Tibial nerve (tissue), 4 donors: ENCODE data around the gene SDR42E2. TPM values are rescaled to one million over a fixed set of nuclear protein-coding genes. Genes with fewer than 3 reads are reported as not detected.

Source experiments
- DNase-seq, 2 donors: peaks; one replicate each; pipeline ENCODE4 v3.0.0-alpha.2; 2019; ENCODE audit warnings: low spot score in 2 of 2
- H3K27ac ChIP-seq, 4 donors: fragments of 200-600 bp; sonication (generic) in 3 of 4; one replicate each; pipeline ENCODE4 v1.5.1; 2017 to 2019; ENCODE audit warnings: mild to moderate bottlenecking in 1 of 4
- H3K27me3 ChIP-seq, 2 donors: fragments of 200-600 bp; sonication (generic) in 1 of 2; one replicate each; pipeline versions ENCODE4 v1.5.1 to v1.6.0; 2017 to 2019
- H3K36me3 ChIP-seq, 3 donors: fragments of 200-600 bp; sonication (generic); one replicate each; pipeline ENCODE4 v1.5.1; 2018 to 2019
- H3K4me1 ChIP-seq, 4 donors: fragments of 200-600 bp; sonication (generic) in 3 of 4; one replicate each; pipeline ENCODE4 v1.5.1; 2017 to 2019
- H3K4me3 ChIP-seq, 4 donors: fragments of 200-600 bp; sonication (generic) in 3 of 4; one replicate each; pipeline ENCODE4 v1.5.1; 2017 to 2019; ENCODE audit warnings: mild to moderate bottlenecking in 1 of 4, moderate library complexity in 1 of 4
- H3K9me3 ChIP-seq, 4 donors: fragments of 200-600 bp; sonication (generic) in 3 of 4; one replicate each; pipeline ENCODE4 v1.5.1; 2017 to 2019
- CTCF ChIP-seq, 5 experiments: fragments of 200-600 bp in 3 of 5; fragments of 450-650 bp in 2 of 5; sonication (generic) in 3 of 5; IDR thresholded peaks; one replicate each; pipeline ENCODE4 v1.5.1; 2016 to 2019; ENCODE audit warnings: antibody characterized with exemption in 5 of 5, mild to moderate bottlenecking in 3 of 5, moderate library complexity in 2 of 5
- EP300 ChIP-seq, 2 donors: sonication (generic); formaldehyde crosslinking; IDR thresholded peaks; one replicate each; pipeline ENCODE4 v1.6.1; 2017; ENCODE audit warnings: antibody characterized with exemption in 2 of 2, mild to moderate bottlenecking in 1 of 2
- POLR2A ChIP-seq, 2 donors: fragments of 450-650 bp; IDR thresholded peaks; one replicate each; pipeline ENCODE4 v1.6.1; 2017; ENCODE audit warnings: antibody characterized with exemption in 2 of 2, mild to moderate bottlenecking in 2 of 2, moderate library complexity in 2 of 2
- WGBS, 2 donors: methylation state at CpG; one replicate each; pipeline ENCODE4 v1.1.5; 2018; 5-methylcytosine and 5-hydroxymethylcytosine counted together
- total RNA-seq, 4 donors: library from RNA; depleted of rRNA; stranded (reverse); fragments of >200 nt; gene quantifications; one replicate each; pipeline ENCODE4 v1.1.0, GENCODE V29; 2016

SDR42E2 gene
- total RNA-seq, 4 donors from 2014 or later = not detected

- TF ChIP-seq POLR2A (IDR thresholded peaks at IDR 0.05) (no peak), CTCF (IDR thresholded peaks at IDR 0.05) (no peak), EP300 (IDR thresholded peaks at IDR 0.05) (no peak)
- H3K9me3 ChIP-seq = no peaks in the 10 kb centered on the region
- peaks cover 0 to 69% (median 7%) of the 10 kb centered on the region in 4 donors for H3K4me1 ChIP-seq
- peaks cover 0 to 26% (median 0%) of the 10 kb centered on the region in 3 donors for H3K36me3 ChIP-seq
- 96 to 98% methylated on average over 3 of the region's 3 CpGs for WGBS, 2 donors
- DNase-seq = no peak
- peak overlapping the region in 2 of 4 donors; percentile 62 to 83 for H3K27ac ChIP-seq
- H3K27me3 ChIP-seq = no peaks in the 10 kb centered on the region
- H3K4me3 ChIP-seq = no peak overlapping the region
Observed at GRCh38 chr16:22219389-22220068, 57.2 kb downstream of the SDR42E2 start.

- WGBS, 2 donors = 75 to 78% methylated on average over 11 of the region's 11 CpGs
- Histone ChIP-seq H3K9me3 (no peaks in the 10 kb centered on the region), H3K4me3 (no peak overlapping the region), H3K4me1 (peaks cover 0 to 69% (median 7%) of the 10 kb centered on the region in 4 donors), H3K27ac (peak overlapping the region in 3 of 4 donors; percentile 35 to 83 (median 62)), H3K36me3 (peaks cover 0 to 22% (median 0%) of the 10 kb centered on the region in 3 donors), H3K27me3 (no peaks in the 10 kb centered on the region)
- no peak for TF ChIP-seq POLR2A (IDR thresholded peaks at IDR 0.05)
- TF ChIP-seq EP300 (IDR thresholded peaks at IDR 0.05) = no peak
- TF ChIP-seq CTCF (IDR thresholded peaks at IDR 0.05) = no peak
- DNase-seq = no peak
Observed at GRCh38 chr16:22220069-22220440, 57.7 kb downstream of the SDR42E2 start.

GRCh38 chr16:22220714-22221113 lies 58.4 kb downstream of the SDR42E2 start:
- WGBS, 2 donors = 53 to 62% methylated on average over 8 of the region's 9 CpGs
- DNase-seq = no peak
- Histone ChIP-seq H3K9me3 (no peaks in the 10 kb centered on the region), H3K27ac (peak overlapping the region in 3 of 4 donors; percentile 35 to 83 (median 62)), H3K4me3 (no peak overlapping the region), H3K4me1 (peaks cover 0 to 75% (median 7%) of the 10 kb centered on the region in 4 donors), H3K27me3 (no peaks in the 10 kb centered on the region), H3K36me3 (peaks cover 0 to 22% (median 0%) of the 10 kb centered on the region in 3 donors)
- TF ChIP-seq EP300 (IDR thresholded peaks at IDR 0.05) (peak in 1 of 2 donors; percentile 71), CTCF (IDR thresholded peaks at IDR 0.05) (peak in 1 of 5 experiments; percentile 14), POLR2A (IDR thresholded peaks at IDR 0.05) (no peak)

- no peak overlapping the region for H3K4me3 ChIP-seq
- WGBS, 2 donors = 96 to 97% methylated on average over 2 of the region's 2 CpGs
- H3K27ac ChIP-seq = peak overlapping the region in 2 of 4 donors; percentile 62 to 83
- H3K4me1 ChIP-seq = peaks cover 0 to 68% (median 7%) of the 10 kb centered on the region in 4 donors
- H3K36me3 ChIP-seq = peaks cover 0 to 28% (median 0%) of the 10 kb centered on the region in 3 donors
- H3K9me3 ChIP-seq = no peaks in the 10 kb centered on the region
- TF ChIP-seq POLR2A (IDR thresholded peaks at IDR 0.05) (no peak), CTCF (IDR thresholded peaks at IDR 0.05) (no peak), EP300 (IDR thresholded peaks at IDR 0.05) (no peak)
- DNase-seq = no peak
- H3K27me3 ChIP-seq = no peaks in the 10 kb centered on the region
Observed at GRCh38 chr16:22222006-22222405, 59.7 kb downstream of the SDR42E2 start.

GRCh38 chr16:22222998-22223397 lies 60.7 kb downstream of the SDR42E2 start:
- Histone ChIP-seq H3K4me3 (no peak overlapping the region), H3K36me3 (peaks cover 0 to 31% (median 0%) of the 10 kb centered on the region in 3 donors), H3K27ac (peak overlapping the region in 2 of 4 donors; percentile 65 to 83), H3K4me1 (peaks cover 0 to 63% (median 7%) of the 10 kb centered on the region in 4 donors), H3K27me3 (no peaks in the 10 kb centered on the region), H3K9me3 (no peaks in the 10 kb centered on the region)
- TF ChIP-seq EP300 (IDR thresholded peaks at IDR 0.05) = no peak
- no peak for TF ChIP-seq CTCF (IDR thresholded peaks at IDR 0.05)
- TF ChIP-seq POLR2A (IDR thresholded peaks at IDR 0.05) = no peak
- WGBS, 2 donors = 85 to 89% methylated on average over 1 of the region's 1 CpG
- no peak for DNase-seq
